ENCODE data around the gene METTL1. TPM values are rescaled to one million over a fixed set of nuclear protein-coding genes. Genes with fewer than 3 reads are reported as not detected.

Gene METTL1
- total RNA-seq, 1 donor, result 10.5 TPM

GRCh38 chr12:57757771-57758170 is 14.1 kb downstream of the METTL1 start:
- DNase-seq (ENCODE audit: low read depth), result no peak
- no peak overlapping the region for H3K4me3 ChIP-seq (ENCODE audit: low read depth, low read length)

DNA sequence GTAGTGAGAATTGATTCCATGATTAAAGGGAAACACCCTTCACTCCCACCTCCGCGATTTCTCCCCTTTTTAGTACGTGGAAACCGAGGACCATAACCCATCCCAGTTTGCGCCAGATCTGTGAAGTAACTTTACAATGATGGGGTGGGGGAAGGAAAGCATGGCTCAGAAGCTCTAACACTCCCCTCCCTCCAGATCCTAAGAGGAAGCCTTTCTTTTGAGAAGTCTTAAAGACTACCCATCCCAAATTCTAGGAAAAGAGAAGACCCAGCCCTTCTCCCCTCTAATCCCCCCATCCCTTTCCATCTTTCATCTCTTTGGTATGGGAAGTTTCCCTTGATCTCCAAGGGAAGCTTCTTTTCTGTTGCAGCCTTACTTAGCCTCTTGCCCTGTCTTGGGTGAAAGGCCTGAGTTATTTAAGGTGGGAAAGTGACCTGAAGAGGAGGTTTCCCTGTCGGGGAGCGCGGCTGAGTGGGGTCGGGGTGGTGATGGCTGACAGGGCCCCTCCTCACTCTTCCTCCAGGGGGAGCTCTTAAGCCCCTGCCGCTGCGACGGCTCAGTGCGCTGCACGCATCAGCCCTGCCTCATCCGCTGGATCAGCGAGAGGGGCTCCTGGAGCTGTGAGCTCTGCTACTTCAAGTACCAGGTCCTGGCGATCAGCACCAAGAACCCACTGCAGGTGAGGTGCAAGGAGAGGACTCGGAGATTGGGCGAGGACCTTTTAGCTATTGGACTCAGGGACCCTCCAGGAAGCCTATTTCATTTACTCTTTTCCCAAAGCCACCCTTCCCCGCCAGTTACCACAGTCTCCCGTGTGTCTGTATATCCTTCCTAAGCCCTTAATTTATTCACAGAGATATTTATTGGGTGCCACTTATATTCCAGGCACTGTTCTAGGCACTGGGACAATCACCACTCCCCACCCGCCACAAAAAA is 15.2 kb downstream of the METTL1 start:
- H3K4me3 ChIP-seq (ENCODE audit: low read depth, low read length), result no peak overlapping the region
- DNase-seq (ENCODE audit: low read depth), result no peak
- peak; percentile 37 for TF ChIP-seq CTCF (IDR thresholded peaks at IDR 0.05; ENCODE audit: insufficient read depth, low read length)

More at GRCh38 chr12:57757771-57758170, 14.1 kb downstream of the METTL1 start:
- TF ChIP-seq CTCF (IDR thresholded peaks at IDR 0.05; ENCODE audit: insufficient read depth, low read length), result no peak

GRCh38 chr12:57755454-57756372 is 16.2 kb downstream of the METTL1 start:
- no peak for DNase-seq (ENCODE audit: low read depth)

GRCh38 chr12:57755194-57755453 is 16.8 kb downstream of the METTL1 start:
- TF ChIP-seq CTCF (IDR thresholded peaks at IDR 0.05; ENCODE audit: insufficient read depth, low read length), result no peak
- peak overlapping the region; percentile 65 for H3K4me3 ChIP-seq (ENCODE audit: low read depth, low read length)
- no peak for DNase-seq (ENCODE audit: low read depth)

More at GRCh38 chr12:57755454-57756372, 16.2 kb downstream of the METTL1 start:
- no peak for TF ChIP-seq CTCF (IDR thresholded peaks at IDR 0.05; ENCODE audit: insufficient read depth, low read length)
- peak overlapping the region; percentile 65 for H3K4me3 ChIP-seq (ENCODE audit: low read depth, low read length)

DNA sequence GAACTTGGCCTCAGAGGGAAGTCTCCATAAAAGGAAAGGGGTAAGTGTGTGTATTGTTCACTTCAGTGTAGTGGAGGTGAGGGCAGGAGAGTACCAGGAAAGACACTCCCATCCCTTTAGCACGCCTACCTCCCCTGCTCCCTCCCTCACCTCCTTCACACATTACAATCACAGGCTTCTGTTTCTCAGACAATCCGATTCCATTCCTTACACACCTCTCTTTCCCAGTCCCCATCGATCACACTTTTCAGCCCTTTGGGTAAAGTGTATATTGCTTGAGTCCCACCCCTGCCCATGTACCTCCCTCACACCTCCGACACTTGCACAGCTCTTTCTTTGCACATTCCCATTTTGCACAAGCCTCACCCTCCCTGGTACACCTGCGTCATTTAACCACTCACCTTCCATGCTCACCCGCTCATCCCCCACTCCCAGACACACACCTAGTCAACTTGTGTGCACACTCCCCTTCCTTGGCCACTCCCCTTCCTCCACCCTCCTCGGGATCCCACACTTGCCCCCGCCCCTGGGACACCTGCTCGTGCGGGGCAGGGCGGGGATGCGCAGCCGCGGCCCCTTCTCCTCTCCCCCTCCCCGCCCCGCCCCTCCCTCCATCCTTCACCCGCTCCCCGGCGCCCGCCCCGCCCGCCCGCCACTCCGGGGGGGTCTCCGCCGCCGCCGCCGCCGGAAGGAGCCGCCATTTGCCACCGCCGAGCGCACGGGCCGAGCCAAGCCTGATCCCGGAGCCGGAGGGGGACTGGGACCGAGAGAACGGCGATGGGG is 17.3 kb downstream of the METTL1 start, which contains the start of gene MARCHF9:
Gene MARCHF9, plus strand, starts transcription at position 693 of the 783 bp plus-strand sequence. CDS start 426 bp downstream, outside the sequence.
- no peak for TF ChIP-seq CTCF (IDR thresholded peaks at IDR 0.05; ENCODE audit: insufficient read depth, low read length)
- peak within 1 kb of the TSS; percentile 65 for H3K4me3 ChIP-seq (ENCODE audit: low read depth, low read length)
- DNase-seq (ENCODE audit: low read depth), result no peak

GRCh38 chr12:57753756-57754337 is 18.1 kb downstream of the METTL1 start:
- TF ChIP-seq CTCF (IDR thresholded peaks at IDR 0.05; ENCODE audit: insufficient read depth, low read length), result no peak
- DNase-seq (ENCODE audit: low read depth), result no peak

More at GRCh38 chr12:57753756-57754337, 18.1 kb downstream of the METTL1 start:
- no peak overlapping the region for H3K4me3 ChIP-seq (ENCODE audit: low read depth, low read length)
